AG10803 (cell line): ENCODE measurements around the gene COL4A4.
A peak's percentile ranks its signal among the peaks of the same experiment; 100 is the strongest.

Source experiments
- DNase-seq: peaks from one replicate; pipeline ENCODE4 v3.0.0; 2010; ENCODE audit warnings: low read depth
- H3K4me3 ChIP-seq: 2 replicates; pipeline ENCODE4 v1.5.1; 2011; ENCODE audit warnings: mild to moderate bottlenecking, low read length, control low read depth
- TF ChIP-seq, protein P1 (sequence below): conservative IDR thresholded peaks from 2 replicates; pipeline ENCODE4 v1.5.1; 2011; ENCODE audit warnings: mild to moderate bottlenecking, low read length, control low read depth, inconsistent platforms

The COL4A4 gene

GRCh38 chr2:227033471-227034148 lies 130.4 kb downstream of the COL4A4 start:
- TF ChIP-seq, protein P1, sequence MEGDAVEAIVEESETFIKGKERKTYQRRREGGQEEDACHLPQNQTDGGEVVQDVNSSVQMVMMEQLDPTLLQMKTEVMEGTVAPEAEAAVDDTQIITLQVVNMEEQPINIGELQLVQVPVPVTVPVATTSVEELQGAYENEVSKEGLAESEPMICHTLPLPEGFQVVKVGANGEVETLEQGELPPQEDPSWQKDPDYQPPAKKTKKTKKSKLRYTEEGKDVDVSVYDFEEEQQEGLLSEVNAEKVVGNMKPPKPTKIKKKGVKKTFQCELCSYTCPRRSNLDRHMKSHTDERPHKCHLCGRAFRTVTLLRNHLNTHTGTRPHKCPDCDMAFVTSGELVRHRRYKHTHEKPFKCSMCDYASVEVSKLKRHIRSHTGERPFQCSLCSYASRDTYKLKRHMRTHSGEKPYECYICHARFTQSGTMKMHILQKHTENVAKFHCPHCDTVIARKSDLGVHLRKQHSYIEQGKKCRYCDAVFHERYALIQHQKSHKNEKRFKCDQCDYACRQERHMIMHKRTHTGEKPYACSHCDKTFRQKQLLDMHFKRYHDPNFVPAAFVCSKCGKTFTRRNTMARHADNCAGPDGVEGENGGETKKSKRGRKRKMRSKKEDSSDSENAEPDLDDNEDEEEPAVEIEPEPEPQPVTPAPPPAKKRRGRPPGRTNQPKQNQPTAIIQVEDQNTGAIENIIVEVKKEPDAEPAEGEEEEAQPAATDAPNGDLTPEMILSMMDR, result peak; percentile 75
- H3K4me3 ChIP-seq, result no peak overlapping the region
- peak; percentile 54 for DNase-seq

GRCh38 chr2:227031379-227031778 lies 132.6 kb downstream of the COL4A4 start:
- DNase-seq, result no peak
- H3K4me3 ChIP-seq, result no peak overlapping the region
- TF ChIP-seq, protein P1, result no peak

GRCh38 chr2:227030789-227031188 lies 133.2 kb downstream of the COL4A4 start:
- H3K4me3 ChIP-seq, result no peak overlapping the region
- TF ChIP-seq, protein P1, result no peak
- DNase-seq, result no peak

- no peak for DNase-seq
- no peak overlapping the region for H3K4me3 ChIP-seq
- TF ChIP-seq, protein P1, result no peak
These were observed 134.4 kb downstream of the COL4A4 start for GRCh38 chr2:227029426-227030105.

DNA sequence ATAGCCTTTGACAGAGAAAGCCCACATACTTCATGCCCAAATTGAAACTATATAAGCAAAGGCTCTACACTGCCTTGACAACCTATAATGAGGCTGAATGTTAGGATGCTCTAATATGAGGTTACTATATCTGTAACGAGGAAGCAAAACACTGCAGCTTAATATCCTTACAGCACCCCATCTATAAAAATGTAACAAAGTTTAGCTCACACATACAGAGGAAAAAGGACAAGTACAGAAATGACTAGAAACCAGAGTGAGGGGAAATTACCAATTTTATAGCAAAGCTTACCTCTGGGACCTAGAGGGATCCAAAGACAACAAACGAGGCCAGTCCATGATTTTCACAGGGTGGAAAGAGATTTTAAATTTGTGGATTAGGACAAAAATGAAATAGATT lies 138.5 kb downstream of the COL4A4 start:
- H3K4me3 ChIP-seq, result no peak overlapping the region
- no peak for DNase-seq
- TF ChIP-seq, protein P1, result no peak

DNA sequence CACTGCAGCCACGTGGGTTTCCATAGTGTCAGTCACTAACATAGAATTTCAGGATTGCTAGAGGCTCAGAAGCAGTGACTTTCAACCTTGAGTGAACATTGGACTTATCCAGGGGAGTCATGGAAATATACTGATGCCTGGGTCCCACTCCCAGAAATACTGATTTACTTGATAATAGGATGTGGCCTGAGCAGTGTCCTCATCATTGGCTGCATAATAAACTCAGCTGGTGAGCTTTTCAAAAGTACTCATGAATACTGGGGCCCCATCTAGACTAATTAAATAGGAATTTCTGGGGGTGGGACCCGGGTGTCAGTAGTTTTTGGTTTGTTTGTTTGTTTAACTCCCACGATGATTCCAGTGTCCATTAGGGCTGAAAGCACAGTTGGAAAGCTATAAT lies 141.4 kb downstream of the COL4A4 start:
- TF ChIP-seq, protein P1, result no peak
- H3K4me3 ChIP-seq, result no peak overlapping the region
- no peak for DNase-seq

- DNase-seq, result no peak
- TF ChIP-seq, protein P1, result no peak
- H3K4me3 ChIP-seq, result no peak overlapping the region
These were observed 143.6 kb downstream of the COL4A4 start for GRCh38 chr2:227020416-227020815.
